CD4-positive, alpha-beta T cell treated with Interleukin-12 subunit alpha and Interleukin-12 subunit beta, for 1 hour (primary cell): ENCODE measurements around the gene OR1K1.
"Not testable (repeated sequence)": the region's sequence is repeated elsewhere in the genome, so short reads cannot be mapped to it uniquely, and the experiment has no call there.

Experiments
- DNase-seq: peaks from one replicate; pipeline ENCODE4 v3.0.0-alpha.2; 2020

OR1K1 gene, protein sequence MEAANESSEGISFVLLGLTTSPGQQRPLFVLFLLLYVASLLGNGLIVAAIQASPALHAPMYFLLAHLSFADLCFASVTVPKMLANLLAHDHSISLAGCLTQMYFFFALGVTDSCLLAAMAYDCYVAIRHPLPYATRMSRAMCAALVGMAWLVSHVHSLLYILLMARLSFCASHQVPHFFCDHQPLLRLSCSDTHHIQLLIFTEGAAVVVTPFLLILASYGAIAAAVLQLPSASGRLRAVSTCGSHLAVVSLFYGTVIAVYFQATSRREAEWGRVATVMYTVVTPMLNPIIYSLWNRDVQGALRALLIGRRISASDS

DNA sequence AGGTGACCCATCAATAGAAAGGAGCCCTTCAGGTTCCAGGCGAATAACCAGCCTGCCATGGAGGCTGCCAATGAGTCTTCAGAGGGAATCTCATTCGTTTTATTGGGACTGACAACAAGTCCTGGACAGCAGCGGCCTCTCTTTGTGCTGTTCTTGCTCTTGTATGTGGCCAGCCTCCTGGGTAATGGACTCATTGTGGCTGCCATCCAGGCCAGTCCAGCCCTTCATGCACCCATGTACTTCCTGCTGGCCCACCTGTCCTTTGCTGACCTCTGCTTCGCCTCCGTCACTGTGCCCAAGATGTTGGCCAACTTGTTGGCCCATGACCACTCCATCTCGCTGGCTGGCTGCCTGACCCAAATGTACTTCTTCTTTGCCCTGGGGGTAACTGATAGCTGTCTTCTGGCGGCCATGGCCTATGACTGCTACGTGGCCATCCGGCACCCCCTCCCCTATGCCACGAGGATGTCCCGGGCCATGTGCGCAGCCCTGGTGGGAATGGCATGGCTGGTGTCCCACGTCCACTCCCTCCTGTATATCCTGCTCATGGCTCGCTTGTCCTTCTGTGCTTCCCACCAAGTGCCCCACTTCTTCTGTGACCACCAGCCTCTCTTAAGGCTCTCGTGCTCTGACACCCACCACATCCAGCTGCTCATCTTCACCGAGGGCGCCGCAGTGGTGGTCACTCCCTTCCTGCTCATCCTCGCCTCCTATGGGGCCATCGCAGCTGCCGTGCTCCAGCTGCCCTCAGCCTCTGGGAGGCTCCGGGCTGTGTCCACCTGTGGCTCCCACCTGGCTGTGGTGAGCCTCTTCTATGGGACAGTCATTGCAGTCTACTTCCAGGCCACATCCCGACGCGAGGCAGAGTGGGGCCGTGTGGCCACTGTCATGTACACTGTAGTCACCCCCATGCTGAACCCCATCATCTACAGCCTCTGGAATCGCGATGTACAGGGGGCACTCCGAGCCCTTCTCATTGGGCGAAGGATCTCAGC is at the start of gene OR1K1:
Gene OR1K1 (plus strand): TSS at position 58 of the 995 bp plus-strand sequence. CDS start 0 bp downstream, at position 58.
- DNase-seq = no peak

DNA sequence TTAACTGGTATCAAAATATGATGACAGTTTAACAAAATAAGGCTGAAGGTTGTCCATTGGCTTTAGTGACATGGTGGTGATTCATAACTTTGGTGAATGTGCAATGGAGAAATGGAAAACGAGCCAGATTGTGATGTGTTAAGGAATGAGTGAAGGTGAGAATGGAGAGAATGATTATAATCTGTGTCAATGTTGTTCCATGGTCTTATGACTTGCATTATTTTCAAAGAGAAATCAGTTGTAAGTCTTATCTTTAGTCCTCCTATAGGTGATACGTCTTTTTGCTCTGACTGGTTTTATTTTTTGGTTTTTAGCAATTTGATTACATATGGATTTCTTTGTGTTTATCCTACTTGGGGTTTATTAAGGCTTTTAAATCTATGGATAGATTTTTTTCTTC is 45.1 kb upstream of the OR1K1 start:
- DNase-seq = no peak

DNA sequence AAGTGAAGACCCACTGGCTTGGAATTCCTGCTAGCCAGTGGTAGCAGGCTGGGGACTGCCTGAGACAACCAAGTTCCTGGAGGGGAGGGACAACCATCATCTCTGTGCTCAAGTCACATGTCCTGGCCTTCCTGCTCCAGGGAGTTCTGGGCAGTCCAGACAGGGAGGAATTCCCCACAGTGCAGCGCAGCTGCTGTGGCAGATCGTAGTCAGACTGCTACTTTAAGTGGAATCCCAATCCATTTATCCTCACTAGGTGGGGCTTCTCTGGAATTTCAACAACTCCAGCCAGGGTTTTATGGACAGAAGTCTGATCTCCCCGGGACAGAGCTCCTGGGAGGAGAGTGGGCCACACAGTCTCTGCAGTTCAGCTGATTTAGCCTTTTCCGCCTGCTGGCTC is 32.1 kb upstream of the OR1K1 start:
- DNase-seq = no peak

DNA sequence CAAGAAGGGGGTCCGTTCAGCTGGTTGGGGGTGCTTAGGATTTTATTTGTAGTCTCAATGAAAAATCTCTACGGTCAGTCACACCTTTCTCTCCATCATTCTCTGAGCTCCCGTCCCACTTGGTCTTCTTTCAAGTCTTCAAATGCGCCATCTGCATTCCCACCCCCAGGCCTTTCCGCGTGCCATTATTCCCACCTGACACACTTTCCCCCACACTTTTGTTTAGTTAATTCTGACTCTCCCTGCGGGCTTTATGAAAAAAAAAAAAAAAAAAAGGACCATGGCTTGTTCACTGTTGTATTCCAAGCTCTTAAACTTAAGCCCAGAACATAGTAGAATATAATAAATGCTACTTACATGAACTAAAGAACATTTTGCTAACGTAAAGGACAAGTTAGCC is 22.9 kb upstream of the OR1K1 start:
- DNase-seq = no peak

DNA sequence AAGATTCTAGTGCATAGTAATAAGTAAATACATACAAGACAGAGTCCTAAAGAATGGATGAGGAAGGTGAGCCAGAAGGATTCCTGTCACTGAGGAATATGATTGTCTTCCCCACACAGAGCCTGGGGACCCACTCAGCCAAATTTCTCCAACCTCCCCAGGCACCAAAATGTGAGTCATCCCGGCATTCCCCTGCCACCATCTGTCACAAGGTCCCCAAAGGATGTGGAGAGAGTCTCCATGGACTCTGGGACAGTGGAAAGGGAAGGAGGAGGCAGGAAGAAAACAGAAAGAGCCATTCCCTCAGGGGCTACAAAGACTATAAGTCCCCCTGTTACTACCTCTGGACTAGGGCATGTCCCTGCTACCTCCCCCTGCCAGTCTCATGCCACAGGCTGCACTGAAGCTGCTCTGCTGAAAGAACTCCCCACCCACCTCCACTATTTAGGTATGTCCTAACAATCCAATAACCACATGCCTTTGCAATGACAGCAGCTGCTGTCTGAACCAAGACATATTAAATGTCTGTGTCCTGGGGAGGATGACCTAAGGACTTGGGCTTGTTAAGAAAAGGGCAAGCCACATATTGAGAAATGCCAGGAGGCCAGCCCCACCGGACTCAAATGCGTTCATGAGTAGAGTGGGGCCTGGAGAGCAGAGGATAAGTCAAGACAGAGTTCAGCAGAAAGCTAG is 21.8 kb upstream of the OR1K1 start:
- no peak for DNase-seq

DNA sequence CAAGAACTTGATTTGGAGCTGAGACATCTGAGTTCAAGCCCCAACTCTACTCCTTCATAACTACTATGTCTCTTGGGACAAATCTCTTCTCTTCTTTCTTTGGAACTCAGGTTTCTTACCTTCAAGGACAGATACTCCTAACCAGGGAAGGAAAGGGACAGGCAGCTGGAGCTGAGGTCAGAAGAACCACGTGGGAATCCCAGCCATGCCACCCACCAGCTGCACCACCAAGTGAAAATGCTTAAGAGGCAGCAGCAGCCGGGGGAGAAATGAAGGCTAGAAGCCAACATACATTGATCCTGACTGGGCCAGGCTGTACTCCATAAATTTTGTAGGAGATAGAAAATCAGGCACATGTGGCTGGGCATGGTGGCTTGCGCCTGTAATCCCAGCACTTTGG is 20.7 kb upstream of the OR1K1 start:
- DNase-seq = no peak

DNA sequence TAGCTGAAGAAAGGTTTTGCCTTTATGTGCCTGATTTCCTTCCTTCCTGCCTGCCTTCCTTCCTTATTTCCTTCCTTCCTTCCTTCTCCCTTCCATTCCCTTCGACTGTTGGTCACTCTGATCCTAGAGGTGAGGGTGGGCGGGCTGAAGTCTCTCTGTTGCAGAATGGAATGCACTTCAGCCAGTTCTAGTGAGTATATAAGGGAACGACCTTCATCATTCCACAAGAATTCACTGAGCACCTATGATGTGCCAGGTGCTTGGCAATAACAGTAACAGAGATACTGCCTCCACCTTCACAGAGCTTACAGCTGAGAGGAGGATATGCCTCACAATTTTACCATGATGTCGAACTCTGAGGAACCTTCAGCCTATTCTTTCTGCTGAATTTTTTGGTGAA is 19.9 kb upstream of the OR1K1 start:
- no peak for DNase-seq

DNA sequence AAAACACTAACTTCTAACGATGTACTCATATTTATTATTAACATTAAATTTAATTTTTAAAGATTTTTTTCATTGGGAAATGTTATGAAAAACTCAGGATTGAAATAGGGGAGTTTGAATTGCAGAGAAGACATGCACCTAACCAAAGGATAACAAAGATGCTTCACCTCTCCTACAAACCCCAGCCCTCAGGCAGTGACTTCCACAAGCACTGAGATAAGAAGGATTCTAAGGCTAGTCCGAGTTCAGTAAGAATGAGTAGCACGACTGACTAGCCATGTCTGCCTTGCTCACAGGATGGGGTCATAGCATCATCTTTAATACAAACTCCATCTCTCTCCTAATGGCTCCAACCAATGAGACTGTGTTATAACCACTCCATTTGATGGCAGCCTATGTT is 18.3 kb upstream of the OR1K1 start:
- DNase-seq = no peak

DNA sequence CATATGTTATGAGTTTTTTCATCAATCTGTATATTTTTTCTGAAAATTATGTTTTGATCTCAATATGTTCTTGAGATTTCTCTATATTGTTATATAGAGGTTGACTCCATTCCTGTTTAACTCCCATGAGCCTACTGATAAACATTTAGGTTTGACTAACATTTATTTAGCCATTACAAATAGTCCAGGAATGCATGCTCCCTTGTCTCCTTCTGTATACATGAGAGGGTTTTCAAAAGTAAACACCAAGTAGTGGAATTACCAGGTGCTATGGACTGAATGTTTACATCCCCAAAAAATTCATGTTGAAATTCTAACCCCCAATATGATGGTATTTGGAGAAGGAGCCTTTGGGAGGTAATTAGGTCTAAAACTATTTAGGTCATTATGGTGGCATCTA is 14.7 kb upstream of the OR1K1 start:
- DNase-seq = no peak

DNA sequence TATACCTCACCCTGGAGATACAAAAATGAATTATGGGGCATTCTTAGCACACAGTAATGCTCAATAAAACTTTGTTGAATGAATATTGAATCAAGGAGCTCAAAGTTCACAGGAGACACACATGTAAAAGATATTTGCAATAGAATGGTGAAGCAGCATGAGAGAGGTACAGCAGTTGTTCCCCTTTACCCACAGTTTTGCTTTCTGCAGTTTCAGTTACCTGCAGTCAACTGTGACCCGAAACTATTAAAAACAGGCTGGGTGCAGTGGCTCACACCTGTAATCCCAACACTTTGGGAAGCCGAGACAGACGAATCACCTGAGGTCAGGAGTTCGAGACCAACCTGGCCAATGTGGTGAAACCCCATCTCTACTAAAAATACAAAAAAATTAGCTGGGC is 13.6 kb upstream of the OR1K1 start:
- no peak for DNase-seq

DNA sequence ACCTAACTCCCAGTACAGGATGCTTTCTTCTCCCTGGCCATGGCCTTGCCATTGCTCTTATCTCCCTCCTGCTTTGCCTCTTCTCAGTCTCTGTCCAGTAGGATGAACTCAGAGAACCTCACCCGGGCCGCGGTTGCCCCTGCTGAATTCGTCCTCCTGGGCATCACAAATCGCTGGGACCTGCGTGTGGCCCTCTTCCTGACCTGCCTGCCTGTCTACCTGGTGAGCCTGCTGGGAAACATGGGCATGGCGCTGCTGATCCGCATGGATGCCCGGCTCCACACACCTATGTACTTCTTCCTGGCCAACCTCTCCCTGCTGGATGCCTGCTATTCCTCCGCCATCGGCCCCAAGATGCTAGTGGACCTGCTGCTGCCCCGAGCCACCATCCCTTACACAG is 11.1 kb upstream of the OR1K1 start, which contains the start of gene OR5C1:
Gene OR5C1 (plus strand): TSS at position 103 of the 400 bp plus-strand sequence. CDS start 0 bp downstream, at position 103.
- DNase-seq = no peak

DNA sequence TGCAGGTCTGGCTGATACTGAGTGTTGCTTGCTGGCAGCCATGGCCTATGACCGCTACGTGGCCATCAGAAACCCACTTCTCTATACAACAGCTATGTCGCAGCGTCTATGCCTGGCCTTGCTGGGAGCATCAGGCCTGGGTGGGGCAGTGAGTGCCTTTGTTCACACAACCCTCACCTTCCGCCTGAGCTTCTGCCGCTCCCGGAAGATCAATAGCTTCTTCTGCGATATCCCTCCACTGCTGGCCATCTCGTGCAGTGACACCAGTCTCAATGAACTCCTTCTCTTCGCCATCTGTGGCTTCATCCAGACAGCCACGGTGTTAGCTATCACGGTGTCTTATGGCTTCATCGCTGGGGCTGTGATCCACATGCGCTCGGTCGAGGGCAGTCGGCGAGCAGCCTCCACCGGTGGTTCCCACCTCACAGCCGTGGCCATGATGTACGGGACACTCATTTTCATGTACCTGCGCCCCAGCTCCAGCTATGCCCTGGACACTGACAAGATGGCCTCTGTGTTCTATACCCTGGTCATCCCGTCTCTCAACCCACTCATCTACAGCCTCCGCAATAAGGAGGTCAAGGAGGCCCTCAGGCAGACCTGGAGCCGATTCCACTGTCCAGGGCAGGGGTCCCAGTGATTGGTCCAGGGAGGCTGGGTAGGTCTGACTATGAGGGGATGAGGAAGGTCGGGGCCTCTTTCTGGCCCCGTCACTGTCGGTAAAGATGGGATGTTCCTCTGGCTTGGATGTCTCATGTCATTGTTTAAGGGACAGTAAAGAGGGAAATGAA is 10.5 kb upstream of the OR1K1 start:
- DNase-seq = no peak

DNA sequence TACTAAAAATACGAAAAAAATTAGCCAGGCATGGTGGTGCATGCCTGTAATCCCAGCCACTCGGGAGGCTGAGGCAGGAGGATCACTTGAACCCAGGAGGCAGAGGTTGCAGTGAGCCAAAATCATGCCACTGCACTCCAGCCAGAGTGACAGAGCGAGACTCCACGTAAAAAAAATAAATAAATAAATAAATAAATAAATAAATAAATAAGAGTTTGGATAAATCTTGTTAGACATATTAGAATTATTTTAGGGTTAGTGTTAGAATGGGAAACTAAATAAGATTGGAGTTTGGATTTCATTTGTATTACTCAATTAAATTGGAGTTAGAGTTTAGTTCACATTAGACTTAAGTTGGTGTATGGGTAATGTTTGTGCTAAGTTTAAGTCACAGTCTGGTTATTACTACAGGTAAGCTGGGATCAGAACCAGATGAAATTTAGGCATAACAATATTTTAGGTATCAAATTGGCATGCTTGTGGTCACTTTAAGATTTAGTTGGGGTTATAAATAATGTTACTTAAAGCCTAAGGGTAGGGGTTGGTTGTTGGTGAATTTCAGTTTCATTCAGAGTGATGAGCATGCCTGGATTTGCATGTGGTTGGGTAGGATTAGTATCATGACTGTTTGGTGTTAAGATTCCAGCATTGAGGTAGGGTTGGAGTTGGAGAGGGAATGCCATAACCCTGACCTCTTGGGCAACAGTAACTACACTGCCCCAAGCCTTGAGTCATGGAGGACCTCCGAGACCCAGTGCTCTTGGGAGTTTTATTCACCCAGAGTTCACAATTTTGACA is 7.9 kb upstream of the OR1K1 start:
- no peak for DNase-seq

DNA sequence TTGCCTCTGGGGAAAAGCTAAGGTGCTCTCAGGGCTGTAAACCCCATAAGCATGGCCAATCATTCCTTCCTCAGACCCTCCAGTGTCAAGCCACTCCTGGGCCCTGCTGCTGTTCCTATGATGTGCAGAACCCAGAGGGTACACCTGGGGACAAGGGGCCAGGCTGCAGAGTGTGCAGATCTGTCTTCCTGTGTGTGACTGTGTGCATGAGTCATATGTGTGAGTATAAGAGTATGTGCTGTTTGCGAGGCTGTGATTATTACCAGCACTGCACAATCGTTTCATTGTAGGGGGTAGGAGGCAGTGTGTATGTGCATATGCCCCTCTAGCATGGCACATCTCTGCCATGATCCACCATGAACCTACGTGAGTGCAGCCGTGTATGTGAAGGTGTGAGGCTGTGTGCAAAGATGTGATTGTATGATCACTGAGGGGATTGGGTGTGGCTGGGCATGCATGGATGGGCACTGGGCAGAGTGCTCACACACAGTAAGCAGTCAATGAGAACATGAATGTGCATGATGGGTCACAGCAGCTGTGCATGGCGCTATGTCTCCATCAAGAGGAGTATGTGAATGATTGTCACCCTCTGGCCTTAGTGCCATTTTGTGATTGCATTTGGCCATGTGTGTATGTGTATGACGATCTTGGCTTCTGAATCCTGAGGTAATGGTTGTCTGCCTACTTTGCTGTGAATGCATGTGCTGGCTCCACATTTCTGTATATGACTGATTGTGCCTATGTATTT is 2.4 kb upstream of the OR1K1 start:
- no peak for DNase-seq

DNA sequence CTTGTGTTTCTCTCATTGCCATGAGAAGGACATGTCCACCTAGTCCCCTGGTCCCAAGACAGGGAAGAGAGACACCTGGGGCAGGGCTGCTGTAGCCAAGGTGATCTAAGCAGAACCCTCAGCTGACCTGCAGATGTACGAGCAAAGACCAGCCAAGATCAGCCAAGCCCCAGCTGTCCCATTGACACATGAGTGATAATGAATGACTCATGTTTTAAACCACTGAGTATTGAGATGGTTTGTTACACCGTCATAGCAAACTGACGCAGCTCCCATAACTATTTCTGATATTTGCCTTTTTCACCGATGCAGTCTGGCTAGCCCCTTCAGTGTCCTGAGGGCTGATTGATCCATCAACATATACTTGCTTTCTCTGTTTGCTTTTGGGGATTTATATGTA is 6.7 kb downstream of the OR1K1 start:
- no peak for DNase-seq

DNA sequence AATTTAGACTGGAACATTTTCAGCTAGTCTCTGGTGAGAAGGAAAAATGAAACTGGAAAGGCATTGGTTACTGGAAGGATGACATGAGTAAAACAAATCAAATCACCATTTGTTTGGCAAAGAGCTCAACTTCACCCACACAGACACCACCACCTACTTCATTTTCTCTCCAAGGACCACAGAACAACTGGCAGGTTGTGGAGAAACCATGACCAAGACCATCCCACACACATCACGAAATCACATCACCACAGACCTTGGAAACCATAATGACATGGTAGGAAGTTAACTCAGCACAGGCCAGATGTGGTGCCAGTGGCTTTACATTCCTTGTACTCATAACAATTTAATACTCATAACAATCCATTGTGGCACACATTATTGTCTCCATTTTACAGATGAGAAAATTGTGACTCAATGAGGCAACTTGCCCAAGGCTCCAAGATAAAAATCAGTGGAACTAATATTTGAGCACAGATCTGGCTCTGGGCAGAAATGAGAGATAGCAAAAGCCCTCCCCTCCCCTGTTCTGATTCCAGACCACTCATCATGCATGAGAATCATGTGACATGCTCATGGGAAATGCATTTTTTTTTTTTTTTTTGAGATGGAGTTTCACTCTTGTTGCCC is 7.5 kb downstream of the OR1K1 start:
- no peak for DNase-seq

DNA sequence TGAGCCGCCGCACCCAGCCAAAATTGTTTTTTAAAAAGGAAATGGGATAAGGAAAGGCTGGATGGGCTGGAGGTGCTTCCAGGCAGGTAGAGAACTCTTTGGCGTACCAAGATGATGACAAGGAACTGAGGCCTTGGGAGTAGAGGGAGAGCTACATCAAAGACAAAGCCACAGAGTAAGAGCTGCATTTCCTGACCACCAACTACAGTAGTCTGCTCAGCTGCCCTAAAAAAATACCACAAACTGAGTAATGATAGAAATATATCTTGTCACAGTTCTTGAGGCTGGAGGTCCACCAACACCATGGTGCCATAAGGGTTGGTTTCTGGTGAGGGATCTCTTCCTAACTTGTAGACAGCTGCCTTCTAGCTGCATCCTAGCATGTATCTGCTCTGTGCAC is 8.2 kb downstream of the OR1K1 start:
- DNase-seq = no peak

DNA sequence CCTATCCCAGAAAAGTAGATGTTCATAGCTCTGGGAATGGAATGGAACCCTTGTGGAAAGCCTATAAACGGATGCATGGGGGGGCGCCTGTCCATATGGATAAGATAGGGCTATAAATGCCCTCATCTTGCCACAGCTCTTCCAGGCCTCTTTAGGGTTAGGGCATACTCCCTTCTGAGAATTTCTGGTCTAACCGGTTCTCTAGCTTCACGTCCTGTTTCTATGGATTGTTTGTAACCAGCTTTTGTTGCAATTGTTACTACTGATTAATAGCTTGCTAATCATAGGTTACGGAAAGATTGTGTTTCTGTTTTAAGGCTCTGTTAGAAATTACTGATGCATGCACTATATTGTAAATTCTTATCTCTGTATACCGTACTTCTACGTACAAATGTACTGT is 9.3 kb downstream of the OR1K1 start:
- DNase-seq = not testable (repeated sequence)

DNA sequence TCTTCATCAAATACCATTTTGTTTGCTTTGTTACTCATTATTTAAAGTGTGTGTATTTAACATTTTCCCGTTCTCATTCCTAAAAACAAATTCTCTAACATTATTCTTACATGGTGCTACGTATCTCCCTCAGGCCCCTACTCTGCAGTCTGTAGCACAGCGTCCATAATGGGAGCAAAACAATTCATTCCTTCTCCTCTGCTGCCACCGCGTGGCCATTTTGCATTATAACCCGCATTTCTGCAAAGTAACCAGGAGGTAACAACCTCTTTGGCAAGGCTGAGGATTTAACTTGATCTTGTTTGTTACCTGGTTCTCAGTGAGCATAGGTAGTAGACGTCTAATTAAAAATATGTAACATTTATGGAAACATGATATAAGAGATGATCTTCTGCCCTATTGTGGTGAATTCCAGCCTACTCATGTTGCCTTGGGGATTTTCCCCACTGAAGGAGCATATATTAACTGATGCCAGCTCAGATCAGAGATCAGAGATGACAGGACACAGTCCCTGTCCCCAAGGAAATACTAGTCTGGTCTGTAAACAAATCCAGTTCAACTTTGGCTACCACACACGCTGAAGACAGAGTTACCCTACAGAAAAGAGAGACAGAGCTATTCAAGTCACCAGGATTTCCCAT is 10.5 kb downstream of the OR1K1 start:
- DNase-seq = peak; percentile 80

DNA sequence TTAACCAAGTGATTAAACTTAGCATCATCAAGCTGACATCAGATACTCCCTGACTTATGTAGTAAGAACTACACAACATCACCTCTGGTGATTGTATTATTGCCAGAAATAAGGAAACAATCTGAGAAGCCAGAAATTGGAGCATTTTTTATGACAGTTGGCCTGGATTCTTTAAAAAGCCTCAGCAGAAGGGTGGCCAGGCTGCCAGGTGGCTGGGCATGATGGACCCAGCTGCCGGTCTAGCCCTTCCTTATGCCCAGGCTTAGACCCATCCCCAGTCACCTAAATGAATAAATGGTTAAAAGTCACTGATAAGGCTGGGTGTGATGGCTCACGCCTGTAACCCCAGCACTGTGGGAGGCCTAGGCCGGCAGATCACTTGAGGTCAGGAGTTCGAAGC is 12.8 kb downstream of the OR1K1 start:
- DNase-seq = no peak
